GM12891 (cell line): ENCODE results near the gene GALNT7.

Source experiments
- DNase-seq: peaks from one replicate; pipeline ENCODE4 v3.0.0; 2011; ENCODE audit warnings: low spot score; ENCODE audit not compliant: insufficient read length
- FAIRE-seq: peaks from 2 replicates; lab custom pipeline; 2011; peaks lifted over from hg19 to GRCh38; lab: Jason Lieb, UNC
- PAX5 ChIP-seq: IDR thresholded peaks from 2 replicates; pipeline ENCODE4 v1.6.1; 2011; ENCODE audit warnings: low read length, moderate library complexity, mild to moderate bottlenecking; ENCODE audit not compliant: insufficient read depth, severe bottlenecking
- POLR2A ChIP-seq: IDR thresholded peaks from 2 replicates; pipeline ENCODE4 v1.6.1; 2011; ENCODE audit warnings: low read depth, low read length, control low read depth
- POLR2AphosphoS5 ChIP-seq: IDR thresholded peaks from 2 replicates; pipeline ENCODE4 v1.6.1; 2011; ENCODE audit warnings: low read depth, low read length, control low read depth
- POU2F2 ChIP-seq: IDR thresholded peaks from 2 replicates; pipeline ENCODE4 v1.6.1; 2011; ENCODE audit warnings: low read depth, mild to moderate bottlenecking, control low read depth, low read length, moderate library complexity
- SPI1 ChIP-seq: IDR thresholded peaks from 2 replicates; pipeline ENCODE4 v1.6.1; 2011; ENCODE audit warnings: low read depth, low read length, control low read depth
- TAF1 ChIP-seq: IDR thresholded peaks from 2 replicates; pipeline ENCODE4 v1.6.1; 2011; ENCODE audit warnings: low read depth, low read length, control low read depth

The GALNT7 gene

DNA sequence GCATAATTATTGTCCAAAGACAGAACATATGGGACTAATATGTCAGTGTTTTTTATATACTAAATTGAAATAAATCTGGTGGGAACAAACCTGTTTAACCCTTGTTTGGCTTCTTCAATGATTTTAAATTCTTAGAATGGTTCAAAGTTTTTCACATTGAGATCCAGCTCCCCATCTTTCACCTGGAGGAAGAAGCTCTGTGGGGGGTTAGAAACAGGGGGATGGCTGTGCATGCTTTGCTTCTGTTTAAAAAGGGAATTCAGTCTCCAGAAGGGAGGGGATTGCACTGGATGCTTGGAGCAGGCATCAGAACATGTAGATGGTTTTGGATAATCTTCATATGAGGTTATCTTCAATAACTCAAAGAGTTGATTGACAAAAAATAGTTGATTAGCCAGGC, 72.1 kb downstream of the GALNT7 start:
- TF ChIP-seq POLR2AphosphoS5 (no peak), SPI1 (no peak), PAX5 (no peak), POU2F2 (no peak), TAF1 (no peak), POLR2A (no peak)
- FAIRE-seq (no peak), DNase-seq (no peak)

DNA sequence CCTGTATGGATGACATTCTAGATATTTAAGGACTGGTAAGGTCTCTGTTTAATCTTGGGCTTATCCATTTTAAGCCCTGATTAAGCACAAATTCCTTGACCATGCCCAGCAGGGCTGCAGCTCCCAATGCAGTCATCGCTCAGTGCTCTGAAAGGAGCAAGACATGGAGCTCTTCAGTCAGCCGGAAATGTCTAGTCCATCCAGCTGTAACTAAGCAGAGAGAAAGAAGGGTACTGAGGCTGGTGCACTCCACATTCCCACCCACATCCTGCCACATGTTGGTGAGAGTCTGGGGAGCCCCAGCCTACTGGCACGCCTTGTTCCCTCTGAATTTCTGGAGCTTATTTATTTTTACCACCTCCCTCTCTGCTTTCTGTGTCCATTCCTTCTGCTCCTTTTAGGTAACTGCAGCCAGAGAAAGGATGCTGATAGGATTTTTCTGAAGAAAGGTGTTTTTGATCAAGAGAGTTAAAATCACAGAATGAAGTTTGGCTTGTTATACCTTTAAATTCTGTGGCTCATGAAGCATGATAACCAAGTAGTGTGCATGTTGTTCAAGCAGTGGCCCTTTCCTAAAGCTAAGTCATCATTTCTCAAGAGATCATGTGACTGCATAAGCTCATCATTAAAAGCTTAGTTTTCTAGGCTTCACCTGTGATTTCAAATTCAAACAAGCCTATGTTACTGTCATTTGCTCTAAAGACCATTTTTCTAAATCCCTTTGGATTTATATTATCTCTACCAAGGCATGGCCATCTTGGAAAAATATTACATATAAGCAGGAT, 74.0 kb downstream of the GALNT7 start:
- TF ChIP-seq POLR2A (no peak), TAF1 (no peak), SPI1 (no peak), POU2F2 (no peak), POLR2AphosphoS5 (no peak), PAX5 (no peak)
- FAIRE-seq (no peak), DNase-seq (no peak)

DNA sequence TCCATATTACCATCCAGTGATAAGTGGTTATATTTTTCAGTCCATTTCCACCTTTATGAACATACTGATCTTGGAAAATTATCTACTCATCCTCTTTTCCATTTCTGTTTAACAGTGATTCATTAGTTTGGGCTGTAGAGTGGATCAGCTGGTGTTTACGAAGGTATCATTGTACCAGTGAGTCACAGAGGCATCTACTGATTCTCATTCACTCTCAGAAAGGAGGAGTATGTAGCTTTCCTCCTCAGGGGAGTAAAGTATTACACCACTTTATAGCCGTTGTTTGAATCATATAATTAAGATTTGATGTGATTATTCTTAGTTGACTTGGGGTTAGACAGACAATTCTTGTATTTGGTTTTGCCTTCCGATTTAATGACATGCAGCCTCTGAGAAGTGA, 74.7 kb downstream of the GALNT7 start:
- no peak for DNase-seq

DNA sequence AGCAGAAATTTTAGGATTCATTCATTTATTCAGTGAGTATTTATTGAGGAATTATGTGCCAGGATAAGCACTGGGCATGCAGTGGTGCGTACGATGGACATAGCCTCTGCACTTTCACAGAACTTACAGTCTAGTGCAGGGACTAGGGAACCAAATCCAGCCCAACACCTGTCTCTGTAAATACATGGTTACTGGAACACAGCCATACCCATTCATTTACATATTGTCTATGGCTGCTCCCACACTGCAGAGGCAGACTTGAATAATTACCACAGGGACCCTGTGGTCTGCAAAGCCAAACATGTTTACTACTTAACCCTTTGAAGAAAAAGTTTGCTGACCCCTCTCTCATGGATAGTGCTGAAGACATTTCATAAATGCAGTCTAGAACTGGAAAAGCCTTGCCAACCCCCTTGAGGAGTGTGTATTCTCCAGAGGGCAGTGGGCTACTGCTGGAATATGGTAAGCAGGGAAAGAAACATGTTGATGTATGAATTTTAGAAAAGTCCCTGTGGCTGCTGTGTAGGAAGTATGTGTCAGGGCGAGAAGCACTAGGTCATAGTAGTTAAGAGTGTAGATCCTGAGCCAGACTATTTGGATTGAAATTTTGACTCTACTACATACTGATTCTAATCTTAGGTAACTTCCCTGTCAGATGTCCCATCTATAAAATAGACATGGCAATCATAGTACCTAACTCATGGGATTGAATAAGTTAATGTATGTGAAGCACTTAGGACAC, 75.5 kb downstream of the GALNT7 start:
- TF ChIP-seq POU2F2 (peak; percentile 88; the same call in 1 of the 2 replicates), PAX5 (no peak)
- FAIRE-seq: peak; percentile 85

More for the DNA sequence above, 74.7 kb downstream of the GALNT7 start:
- TF ChIP-seq TAF1 (no peak), POU2F2 (no peak), PAX5 (no peak), SPI1 (no peak), POLR2AphosphoS5 (no peak), POLR2A (no peak)
- FAIRE-seq: peak; percentile 9

DNA sequence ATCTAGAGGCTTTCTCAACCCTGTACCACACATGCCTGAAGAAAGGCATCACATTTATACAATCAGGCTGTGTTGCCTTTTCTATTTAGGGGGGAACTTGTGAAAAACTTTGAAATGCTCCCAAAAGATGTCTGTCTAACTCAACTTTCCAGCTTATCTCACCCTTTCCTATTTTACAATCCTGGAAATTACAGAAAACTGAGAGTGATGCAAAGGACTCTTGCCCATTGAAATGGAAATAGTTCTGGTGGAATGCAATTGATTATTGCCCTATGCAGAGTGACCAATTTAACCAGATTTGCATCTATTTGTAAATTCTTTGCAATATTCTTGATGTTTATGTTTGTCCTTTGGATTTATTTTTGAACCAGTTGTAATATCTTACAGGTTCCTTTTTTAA, 77.3 kb downstream of the GALNT7 start:
- TF ChIP-seq TAF1 (no peak), POLR2A (no peak), PAX5 (no peak), POU2F2 (no peak), POLR2AphosphoS5 (no peak), SPI1 (no peak)
- no peak for DNase-seq
- no peak for FAIRE-seq

More for the DNA sequence above, 75.5 kb downstream of the GALNT7 start:
- DNase-seq: no peak

DNA sequence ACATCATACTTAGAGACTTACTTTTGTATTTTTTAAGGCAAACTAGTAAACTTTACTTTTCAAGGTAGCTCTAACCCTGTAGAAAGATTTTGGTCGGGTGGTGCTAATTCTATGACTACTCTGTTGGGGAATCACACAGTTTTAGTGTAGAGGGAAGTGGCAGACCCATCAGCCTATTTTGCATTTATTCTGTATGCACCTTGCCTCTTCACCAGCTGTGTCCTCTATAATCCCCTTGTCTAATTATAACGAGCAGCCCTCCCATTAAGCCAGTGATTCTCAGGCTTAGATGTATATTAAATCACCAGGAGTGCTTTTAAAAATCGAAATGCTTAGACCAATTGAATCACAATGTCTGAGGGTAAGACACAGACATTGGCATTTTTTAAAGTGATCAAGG, 78.1 kb downstream of the GALNT7 start:
- TF ChIP-seq SPI1 (peak; percentile 70), POLR2AphosphoS5 (no peak), TAF1 (no peak)
- DNase-seq (no peak), FAIRE-seq (peak; percentile 83)

DNA sequence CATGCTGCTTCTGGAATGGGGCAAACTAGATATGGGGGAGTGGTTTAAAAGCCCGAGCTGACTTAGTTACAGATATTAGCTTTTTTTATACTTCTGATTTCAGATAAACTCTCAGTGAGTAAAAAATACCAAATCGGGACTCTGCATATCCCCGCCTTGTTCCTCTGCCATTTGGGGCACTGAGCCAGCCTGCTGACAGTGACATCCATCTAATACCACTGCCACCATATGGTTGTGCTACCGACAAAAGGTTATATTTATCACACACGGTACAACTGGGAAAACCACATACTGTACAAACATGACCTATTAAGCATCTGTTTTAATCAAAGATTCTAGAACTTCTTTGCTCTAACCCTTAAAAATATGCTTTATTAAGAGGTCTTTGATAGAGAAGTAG, 78.7 kb downstream of the GALNT7 start:
- TF ChIP-seq SPI1 (no peak), POU2F2 (no peak), PAX5 (no peak), TAF1 (no peak), POLR2A (no peak), POLR2AphosphoS5 (no peak)
- DNase-seq: no peak
- FAIRE-seq: peak; percentile 74

DNA sequence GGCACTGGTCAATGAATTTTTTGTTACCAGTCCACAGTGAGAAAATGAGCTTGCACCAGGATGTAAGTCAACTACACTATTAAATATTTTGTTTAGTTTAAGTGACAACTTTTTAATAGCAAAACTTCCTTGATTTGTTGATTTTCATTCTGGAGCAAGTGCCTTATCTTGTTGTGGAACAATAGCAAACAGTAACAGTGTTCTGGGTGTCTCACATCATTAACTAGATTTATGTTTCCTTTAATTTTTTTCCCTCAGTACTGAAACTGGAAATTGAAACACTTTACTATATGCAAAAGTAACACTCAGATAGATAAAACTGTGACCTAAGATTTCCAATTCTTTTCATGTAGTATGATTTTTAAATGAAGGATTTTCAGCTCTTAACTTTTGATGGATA, 80.1 kb downstream of the GALNT7 start:
- TF ChIP-seq POLR2AphosphoS5 (no peak), POU2F2 (no peak), SPI1 (no peak), PAX5 (no peak), POLR2A (no peak), TAF1 (no peak)
- FAIRE-seq (no peak), DNase-seq (no peak)

DNA sequence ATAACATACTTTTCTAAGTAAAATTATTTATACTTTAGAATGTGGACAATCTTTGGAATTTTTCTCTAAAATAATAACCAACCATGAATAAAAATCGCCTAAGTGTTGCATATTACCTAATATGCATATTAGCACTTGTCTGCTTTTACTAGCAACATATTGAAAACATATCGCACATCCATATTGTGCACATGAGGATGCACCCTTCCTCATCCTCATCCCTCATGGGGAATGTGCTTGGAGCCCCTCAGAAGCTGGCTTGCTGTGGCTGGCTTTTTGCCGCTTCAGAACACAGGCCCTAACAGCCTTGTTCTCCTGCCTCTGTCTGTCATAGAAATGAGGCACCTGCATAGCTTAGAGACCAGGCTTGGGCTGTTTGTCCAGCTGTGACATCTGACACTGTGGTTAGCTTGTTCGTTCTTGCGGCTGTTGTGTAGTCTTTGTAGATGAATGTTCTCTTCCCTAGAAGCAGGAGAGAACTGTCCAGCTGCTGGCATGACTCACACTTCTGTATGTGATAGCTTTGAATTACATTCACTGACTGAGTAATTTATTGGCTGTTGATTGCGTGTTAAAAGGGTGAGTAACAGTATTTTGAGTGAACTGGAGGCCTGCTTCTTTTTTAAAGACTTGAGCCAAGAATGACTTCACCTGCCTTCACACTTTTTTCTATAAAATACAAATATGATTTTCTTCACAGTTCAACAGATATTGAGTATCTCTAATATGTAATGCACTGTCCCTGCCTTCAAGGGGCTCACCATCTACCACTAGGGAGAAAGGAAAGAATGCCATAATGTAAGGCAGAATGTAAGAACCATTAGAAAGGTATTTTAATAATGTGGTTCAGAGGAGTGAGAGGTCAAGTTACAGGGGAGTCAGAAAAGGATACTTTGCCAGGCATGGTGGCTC, 83.7 kb downstream of the GALNT7 start:
- DNase-seq (peak; percentile 2), FAIRE-seq (peak; percentile 96)
- TF ChIP-seq PAX5 (no peak), POLR2A (peak; percentile 70), SPI1 (peak; percentile 23; the same call in 1 of the 2 replicates), POU2F2 (peak; percentile 88), POLR2AphosphoS5 (peak; percentile 72), TAF1 (peak; percentile 50; the same call in 1 of the 2 replicates)
